Retina (tissue), 1 donor: Measurements from ENCODE around the gene CCDC102A.
A peak's percentile ranks its signal among the peaks of the same experiment; 100 is the strongest.
"Not testable (repeated sequence)": the region's sequence is repeated elsewhere in the genome, so short reads cannot be mapped to it uniquely, and the experiment has no call there.

Experiments used
- DNase-seq: peaks from one replicate; pipeline ENCODE4 v3.0.0-alpha.2; 2016

CCDC102A gene

DNA sequence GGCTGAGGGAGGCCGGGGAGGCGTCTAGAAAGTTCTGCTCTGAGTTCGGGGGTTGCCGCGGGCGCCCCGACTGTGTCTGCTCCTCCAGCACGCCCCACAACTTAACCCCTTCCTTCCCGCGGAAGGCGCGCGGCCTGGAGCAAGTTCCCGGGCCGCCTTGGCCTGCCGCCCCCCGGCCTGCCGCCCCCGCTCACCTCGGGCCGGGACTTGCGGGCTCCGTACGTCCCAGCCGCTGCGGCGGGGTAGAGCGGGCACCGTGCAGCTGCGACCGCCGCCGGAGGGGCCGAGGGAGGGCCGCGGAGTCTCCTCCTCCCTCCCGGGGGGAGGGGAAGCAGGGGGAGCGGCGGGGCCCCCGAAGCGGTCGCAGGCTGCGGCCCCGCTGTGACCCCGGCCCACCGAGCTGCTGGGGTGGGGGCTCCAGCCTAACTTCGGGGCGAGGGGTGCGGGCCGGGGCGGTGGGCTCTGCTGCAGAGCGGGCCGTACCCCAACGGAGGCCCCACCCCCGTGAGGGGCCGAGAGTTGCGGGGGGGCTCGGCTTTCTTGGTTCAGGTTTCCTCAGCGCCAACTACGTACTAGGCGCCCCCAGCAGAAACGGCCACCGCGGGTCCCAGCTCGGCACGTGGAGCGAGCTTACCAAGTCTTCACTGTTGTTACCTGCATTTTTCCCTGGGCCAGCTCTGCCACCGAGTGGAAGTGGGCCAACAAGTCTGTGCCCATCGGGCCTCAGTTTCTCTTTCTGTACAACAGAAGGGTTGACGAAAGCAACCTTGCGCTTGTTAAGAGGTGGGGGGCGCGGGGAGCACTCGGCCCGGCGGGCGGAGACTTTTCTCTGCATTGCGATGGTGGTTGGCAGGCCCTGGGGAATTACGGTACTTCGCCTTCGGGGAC lies at the start of gene CCDC102A:
TSS of gene CCDC102A (minus strand) at position 266 of the 888 bp plus-strand sequence. CDS start 7,394 bp downstream, outside the sequence.
- DNase-seq: peak; percentile 68

DNA sequence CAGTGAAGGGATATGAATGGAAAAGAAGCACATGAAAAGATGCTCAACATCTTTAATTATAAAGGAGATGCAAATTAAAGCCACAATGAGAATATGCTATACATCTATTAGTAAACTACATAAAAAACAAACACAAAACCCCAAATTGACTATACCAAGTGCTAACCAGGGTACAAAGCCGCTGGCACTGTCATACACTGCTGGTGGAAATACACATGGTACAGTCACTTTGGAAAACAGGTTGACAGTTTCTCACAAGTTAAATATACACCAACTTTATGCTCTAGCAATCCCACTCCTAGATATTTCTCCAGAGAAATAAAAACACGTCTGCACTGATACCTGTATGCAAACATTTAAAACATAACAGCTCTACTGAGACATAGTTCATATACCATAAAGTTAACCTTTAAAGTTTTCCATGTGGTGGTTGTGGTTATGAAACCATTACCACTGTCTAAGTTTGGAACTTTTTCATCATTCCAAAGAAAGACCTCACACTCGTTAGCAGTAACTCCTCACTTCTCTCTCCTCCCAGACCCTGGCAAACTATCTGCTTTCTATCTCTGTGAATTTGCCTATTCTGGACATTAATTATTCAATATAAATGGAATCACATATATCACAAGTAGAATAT lies 48.8 kb upstream of the CCDC102A start:
- no peak for DNase-seq

DNA sequence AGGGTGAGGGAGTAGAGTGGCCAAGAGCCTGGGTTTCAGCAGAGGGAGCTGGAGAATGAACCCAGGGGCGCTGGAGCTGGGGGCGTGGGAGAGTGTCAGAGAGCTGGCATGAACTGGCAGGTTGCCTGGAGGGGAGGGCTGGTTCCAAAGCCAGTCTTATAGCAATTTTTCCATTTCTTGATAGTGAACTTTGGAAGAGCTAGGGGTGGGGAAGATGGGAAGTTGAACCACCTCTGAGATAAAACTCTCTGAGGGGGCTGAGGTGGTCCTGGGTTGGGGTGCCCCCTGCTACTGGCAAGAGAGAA lies 42.9 kb upstream of the CCDC102A start:
- DNase-seq: no peak

DNA sequence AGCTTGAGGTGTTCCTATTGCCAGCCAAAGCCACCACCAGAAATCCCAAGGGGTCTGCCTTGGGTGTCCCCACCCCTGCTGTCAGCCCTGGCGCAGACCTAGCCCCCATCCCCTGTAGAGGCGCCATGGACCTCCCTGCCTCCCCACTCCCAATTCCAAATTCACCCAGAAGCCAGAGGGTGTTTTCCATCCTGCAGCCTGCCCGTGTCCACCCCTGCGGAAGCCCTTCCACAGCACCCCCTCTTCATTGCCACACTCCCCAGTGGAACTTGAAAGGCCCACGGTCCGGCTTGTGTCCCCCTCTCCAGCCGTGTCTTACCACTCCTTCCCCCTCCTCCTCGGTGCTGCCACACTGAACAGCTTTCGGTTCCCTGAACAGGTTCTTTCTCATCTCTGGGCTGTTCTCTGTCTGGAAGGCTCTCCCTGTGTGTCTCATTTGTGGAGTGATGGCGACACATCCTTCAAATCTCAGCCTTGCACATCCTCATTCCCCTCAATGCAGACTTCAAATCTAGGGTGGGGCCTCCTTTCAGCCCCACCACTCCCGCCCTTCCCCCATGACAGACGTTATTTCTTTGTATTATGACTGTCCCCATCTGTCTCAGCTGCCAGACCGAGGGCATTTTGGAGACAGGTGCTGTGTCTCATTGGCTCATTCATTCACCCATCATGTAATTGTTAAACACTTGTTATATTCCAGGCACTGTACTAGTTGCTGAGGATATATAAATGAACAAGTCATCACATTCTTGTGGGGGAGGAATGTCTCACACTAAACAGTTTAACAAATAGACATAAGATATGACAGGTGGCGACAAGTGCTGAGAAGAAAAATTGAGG lies 42.4 kb upstream of the CCDC102A start:
- DNase-seq: no peak

DNA sequence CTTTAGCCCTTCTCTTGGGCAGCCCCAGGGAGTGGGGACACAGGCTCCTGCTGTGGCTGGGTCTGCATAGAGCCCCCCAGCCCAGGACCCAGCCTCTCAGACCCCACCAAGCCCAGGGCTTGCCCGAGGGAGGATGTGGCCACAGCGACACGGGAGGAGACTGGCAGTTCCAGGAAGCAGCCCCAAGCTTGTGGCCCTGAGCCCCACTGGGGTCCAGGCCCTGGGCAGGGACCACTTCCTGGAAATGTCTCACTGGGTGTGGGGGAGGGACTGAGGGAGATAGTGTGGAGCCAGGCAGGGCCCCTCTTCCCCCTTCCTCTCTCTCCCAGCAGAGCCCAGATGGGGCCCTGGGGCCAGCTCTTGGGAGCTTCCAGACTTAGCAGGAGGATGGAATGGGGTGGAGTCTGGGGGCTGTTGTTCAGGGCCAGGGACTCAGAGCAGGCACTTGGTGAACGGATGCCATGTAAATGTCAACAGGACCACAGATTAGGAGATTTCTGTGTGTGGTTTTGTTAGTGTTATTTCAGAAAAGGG lies 41.4 kb upstream of the CCDC102A start:
- DNase-seq: no peak

DNA sequence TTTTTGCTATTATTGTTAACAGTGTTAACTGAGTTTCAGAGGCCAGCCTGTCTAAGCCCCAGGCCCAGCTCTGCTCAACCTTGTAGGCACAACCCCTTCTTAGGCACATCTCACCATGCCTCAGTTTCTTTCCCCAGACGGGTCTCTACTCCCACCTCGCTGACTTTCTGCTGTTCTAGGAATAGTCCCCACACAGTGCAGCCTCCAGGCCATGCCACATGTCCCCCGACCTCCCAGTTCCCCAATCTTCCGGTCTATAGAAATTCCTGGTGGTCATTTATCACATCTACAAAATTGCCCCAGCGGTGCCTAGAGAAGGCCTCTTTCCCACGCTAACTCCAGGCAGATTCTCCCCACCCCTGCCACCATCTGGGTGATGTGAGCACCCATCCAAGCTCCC lies 40.8 kb upstream of the CCDC102A start:
- no peak for DNase-seq

DNA sequence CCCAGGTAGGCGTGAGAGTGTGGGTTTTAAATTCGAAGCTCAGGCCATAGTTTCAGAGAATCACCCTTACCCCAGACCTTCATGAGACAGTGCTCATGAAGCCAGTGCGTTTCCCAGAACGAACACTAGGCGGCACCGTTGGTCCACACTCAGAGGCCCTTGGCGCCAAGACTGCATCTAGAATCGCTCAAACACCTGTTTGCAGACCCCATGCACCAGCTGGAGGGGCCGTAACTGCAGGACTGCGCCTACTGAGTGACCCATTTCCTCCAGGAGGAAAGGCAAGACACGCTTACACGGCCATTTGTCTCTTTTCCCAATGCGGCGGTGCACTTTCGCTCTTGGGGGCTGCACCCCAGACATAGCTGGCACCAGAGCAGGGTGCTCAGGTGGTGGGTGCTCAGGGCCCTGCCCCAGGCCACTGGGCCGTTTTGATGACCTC lies 40.1 kb upstream of the CCDC102A start:
- DNase-seq: peak; percentile 85

DNA sequence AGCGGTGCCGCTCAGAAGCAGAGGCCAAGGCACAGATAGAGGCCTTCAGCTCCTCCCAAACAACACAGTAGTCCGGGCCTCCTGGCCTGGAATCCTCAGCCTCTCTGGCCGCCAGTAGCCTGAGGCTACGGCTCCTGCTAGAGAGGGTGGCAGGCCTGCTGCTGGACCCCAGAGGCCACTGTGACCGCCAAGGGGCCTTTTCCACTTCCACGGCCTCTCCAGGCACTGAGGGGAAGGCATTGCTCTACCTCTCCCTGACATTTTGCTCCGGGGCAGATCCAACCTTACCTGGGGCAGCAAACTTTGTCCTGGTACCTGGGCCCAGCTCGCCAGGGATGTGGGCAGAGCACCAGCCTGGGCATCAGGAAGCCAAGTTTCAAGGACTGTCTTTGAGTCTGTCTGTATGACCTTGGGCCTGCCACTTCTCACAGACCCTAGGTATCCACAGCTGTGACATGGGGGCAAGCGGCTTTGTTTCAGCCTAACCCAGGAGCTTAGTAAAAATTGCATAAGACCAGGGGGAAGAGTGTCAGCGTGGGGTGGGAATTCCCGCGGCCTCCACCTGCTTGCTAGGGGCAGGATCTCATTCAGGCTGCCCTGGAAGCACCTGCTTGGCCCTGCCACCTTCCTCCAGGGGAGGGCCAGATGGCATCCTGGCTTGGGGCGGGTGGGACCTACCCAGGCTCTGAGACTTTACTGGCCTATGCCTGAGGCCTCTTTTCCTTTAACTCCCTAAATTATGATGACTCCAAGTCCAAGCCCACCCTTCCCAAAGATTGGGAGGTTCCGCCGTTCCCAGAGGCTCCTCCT lies 39.3 kb upstream of the CCDC102A start:
- DNase-seq: no peak

DNA sequence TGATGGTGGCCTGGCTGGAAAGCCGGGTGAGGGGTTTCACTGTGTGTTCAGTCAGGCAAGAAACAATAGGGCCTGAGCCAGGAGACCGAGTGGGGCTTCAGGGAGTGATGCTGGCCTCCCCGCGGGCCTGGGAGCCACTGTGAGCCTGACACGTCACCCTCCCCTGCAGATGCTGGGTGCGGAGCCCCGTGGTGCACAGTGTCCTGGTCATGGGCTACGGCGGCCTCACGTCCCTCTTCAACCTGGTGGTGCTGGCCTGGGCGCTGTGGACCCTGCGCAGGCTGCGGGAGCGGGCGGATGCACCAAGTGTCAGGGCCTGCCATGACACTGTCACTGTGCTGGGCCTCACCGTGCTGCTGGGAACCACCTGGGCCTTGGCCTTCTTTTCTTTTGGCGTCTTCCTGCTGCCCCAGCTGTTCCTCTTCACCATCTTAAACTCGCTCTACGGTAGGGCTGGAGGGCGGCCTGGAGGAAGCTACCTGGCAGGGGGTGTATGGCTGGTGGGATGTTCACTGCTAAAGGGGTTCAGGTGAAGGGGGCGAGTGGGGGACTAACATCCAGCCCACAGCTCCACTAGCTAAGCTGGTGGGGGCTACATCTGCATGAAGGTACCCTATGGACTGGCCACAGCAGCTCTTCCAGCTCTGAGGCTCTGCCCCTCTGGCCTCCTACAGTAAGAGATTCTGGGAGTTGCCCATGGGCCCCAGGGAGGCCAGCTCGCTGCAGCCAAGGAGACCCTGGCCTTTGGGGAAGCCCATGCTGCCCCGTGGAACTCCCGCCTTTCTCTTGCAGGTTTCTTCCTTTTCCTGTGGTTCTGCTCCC lies 38.5 kb upstream of the CCDC102A start:
- no peak for DNase-seq

DNA sequence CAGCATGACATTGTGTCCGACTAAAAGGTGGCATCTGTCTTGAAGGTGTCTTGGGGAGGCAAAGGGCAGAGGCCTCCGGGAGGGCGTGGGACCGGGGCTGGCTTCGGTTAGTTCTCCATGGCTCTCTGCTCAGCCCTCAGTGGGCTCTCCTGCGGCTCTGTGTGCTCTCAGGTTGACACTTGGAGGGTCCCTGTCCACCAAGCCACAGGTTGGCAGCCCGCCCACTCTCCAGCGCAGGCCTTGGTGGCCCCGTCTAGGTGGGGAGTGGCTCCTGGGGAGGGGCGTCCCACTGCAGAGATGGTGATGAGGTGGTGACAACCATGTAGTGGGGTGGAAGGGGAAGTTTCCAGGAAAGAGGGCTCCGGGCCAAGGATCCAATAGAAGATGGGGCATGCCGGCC lies 37.7 kb upstream of the CCDC102A start:
- DNase-seq: no peak

DNA sequence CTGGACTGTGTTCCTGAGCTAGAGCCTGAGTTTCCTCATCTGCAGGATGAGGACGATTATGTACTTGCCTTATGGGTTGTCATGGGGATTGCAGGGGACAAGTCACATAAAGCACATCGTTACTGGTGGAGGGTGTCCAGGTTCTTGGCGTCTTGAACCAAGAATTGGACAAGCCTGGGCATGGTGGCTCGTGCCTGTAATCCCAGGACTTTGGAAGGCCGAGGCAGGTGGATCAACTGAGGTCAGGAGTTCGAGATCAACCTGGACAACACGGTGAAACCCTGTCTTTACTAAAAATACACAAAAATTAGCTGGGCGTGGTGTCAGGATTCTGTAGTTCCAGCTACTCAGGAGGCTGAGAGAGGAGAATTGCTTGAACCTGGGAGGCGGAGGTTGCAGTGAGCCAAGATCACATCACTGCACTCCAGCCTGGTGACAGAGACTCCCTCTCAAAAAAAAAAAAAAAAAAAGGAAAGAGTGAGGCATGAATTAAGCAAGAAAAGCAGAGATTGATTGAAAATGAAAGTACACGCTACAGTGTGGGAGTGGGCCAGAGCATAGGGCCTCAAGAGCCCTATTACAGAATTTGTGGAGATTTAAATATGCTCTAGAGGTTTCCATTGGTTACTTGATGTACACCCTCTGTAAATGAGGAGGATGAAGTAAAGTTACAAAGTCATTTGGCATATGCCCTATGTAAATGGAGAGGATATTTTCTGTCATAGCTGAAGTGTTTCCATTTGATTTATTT lies 36.8 kb upstream of the CCDC102A start:
- no peak for DNase-seq

DNA sequence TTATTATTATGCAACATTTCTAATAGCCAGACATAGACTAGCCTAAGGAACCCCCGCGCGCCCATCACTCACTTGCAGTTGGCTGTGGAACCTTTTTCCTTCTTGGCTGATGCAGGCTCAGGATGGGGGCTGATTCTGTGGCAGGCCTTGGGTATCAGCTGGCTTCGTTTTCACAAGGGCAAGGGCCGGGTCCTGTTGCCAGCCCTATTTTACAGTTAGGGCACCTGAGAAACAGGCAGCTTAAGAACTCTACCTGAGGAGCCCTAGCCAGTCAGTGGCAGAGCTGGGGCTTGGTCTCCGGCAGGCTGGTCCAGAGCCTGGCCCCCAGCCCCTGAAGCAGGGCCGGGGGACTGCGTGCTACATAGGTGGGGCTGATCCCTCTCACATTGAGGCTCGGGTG lies 34.7 kb upstream of the CCDC102A start:
- DNase-seq: no peak

DNA sequence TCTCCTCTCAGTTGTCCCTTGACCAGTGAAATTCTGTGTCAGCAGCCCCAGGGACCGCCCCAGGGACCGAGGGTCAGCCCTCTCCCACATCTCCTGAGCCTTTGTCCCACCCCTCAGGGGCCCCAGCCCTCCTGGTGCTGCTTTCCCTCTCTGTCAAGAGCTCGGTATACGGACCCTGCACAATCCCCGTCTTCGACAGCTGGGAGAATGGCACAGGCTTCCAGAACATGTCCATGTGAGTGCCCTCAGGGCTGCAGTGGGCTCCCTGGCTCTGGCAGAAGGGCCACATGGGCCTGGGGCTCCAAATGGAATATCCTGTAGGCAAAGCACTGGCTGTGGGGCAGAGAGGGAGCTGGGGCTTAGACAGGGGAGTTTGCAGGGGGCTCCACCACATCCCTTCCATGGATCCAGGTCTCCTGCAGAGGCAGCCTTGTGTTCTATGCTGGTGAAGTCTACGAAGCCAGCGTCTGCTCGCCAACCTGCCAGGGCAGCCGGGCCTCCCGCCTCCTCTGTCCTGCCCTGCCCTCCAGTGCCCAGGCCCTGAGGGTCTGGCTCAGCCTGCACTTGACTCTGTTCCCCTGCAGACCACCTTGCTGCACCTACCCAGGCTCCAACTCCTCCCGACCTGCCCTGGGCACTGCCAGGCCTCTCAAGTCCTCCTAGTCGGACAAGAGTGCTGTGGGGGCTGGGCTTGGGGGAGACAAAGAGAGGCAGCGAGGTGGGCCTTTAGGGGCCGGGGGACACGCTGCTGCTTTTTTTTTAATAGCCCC lies 34.1 kb upstream of the CCDC102A start:
- DNase-seq: no peak

DNA sequence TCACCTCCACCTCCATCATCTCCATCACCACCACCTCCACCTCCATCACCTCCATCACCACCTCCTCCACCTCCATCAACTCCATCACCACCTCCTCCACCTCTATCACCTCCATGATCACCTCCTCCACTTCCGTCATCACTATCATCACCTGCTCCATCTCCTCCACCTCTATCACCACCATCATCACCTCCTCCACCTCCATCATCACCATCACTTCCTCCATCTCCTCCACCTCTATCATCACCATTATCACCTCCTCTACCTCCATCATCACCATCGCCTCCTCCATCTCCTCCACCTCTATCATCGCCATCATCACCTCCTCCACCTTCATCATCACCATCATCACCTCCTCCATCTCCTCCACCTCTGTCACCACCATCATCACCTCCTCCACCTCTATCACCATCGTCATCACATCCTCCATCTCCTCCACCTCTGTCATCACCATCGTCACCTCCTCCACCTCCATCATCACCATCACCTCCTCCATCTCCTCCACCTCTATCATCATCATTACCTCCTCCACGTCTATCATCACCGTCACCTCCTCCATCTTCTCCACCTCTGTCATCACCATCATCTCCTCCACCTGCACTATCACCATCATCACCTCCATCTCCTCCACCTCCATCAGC lies 33.1 kb upstream of the CCDC102A start:
- DNase-seq: no peak

DNA sequence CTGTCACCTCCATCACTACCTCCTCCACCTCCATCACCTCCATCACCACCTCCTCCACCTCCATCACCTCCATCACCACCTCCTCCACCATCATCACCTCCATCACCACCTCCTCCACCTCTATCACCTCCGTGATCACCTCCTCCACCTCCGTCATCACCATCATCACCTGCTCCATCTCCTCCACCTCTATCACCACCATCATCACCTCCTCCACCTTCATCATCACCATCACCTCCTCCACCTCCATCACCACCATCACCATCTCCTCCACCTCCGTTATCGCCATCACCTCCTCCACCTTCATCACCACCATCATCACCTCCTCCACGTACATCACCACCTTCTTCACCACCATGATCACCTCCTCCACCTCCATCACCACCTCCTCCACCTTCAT lies 32.4 kb upstream of the CCDC102A start:
- DNase-seq: not testable (repeated sequence)

DNA sequence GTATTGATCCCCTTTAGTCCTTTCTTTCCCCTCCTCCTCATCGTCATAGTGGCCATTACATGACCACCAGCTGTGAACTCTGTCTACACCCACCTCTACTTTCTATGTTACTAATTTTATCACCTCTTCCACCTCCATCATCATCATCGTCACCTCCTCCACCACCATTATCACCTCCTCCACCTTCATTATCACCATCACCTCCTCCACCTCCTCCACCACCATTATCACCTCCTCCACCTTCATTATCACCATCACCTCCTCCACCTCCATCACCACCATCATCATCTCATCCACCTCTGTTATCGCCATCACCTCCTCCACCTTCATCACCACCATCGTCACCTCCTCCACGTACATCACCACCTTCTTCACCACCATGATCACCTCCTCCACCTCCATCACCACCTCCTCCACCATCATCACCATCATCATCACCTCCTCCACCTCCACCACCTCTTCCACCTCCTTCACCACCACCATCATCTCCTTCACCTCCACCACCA lies 31.9 kb upstream of the CCDC102A start:
- no peak for DNase-seq

DNA sequence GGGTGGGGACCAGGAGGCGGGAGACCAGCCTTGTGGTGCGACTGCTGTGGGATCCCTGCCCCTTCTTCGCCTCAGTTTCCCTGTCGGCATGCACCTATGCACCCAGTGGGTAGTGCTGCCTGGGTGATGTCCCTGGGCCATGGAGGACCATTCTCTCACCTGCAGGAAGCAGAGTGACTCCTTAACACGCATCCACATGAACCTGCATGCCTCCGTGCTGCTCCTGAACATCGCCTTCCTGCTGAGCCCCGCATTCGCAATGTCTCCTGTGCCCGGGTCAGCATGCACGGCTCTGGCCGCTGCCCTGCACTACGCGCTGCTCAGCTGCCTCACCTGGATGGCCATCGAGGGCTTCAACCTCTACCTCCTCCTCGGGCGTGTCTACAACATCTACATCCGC lies 31.3 kb upstream of the CCDC102A start:
- no peak for DNase-seq

DNA sequence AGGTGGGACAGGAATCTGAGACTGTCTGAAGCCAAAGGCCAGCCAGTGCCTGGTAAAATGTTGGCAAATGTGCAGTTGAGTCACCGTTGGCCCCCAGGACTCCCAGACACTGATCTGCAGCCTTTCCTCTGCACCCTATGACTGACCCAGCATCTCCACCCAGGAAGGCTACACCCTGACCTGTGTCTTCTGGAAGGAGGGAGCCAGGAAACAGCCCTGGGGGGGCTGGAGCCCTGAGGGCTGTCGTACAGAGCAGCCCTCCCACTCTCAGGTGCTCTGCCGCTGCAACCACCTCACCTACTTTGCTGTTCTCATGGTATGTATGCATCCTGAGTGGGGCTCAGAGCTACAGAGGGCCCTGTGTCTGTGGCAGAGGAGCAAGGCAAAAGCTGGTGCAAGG lies 30.1 kb upstream of the CCDC102A start:
- DNase-seq: no peak

DNA sequence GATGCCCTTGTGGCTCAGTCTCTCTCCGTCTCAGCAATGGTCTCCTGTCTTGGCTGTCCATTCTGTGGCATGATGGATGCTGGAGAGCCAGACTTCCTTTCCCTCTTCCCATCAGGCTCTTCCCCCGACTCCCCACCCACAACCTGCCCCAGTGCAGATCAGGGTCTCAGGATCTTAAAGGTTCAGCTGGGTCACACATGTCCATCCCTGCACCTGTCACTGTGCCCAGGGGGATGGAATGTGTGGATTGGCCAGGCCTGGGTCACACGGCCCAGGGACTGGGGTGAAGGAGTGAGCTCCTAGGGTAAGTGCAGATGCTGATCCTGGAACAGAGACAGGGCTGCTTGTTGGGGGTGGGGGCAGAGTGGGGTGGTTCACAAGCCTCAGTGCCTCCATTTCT lies 29.1 kb upstream of the CCDC102A start:
- no peak for DNase-seq
